Sigmoid colon (tissue), 7 donors: ENCODE results near the gene NKX3-2. TPM values are rescaled to one million over a fixed set of nuclear protein-coding genes. Genes with fewer than 3 reads are reported as not detected.
A peak's percentile ranks its signal among the peaks of the same experiment; 100 is the strongest.

Source experiments
- DNase-seq: peaks from one replicate; pipeline ENCODE4 v3.0.0-alpha.2; 2019
- H3K27ac ChIP-seq, 4 donors: fragments of 200-600 bp; sonication (generic); one replicate each; pipeline ENCODE4 v1.5.1; 2016 to 2019; ENCODE audit warnings: mild to moderate bottlenecking in 1 of 4
- H3K27me3 ChIP-seq, 3 donors: fragments of 200-600 bp; sonication (generic); one replicate each; pipeline ENCODE4 v1.5.1; 2019; ENCODE audit warnings: mild to moderate bottlenecking in 1 of 3
- H3K36me3 ChIP-seq, 4 donors: fragments of 200-600 bp; sonication (generic); one replicate each; pipeline ENCODE4 v1.5.1; 2016 to 2019
- H3K4me1 ChIP-seq, 4 donors: fragments of 200-600 bp; sonication (generic); one replicate each; pipeline ENCODE4 v1.5.1; 2017 to 2019
- H3K4me3 ChIP-seq, 4 donors: fragments of 200-600 bp; sonication (generic); one replicate each; pipeline ENCODE4 v1.5.1; 2017 to 2019; ENCODE audit warnings: mild to moderate bottlenecking in 2 of 4, moderate library complexity in 1 of 4
- H3K9me3 ChIP-seq, 4 donors: fragments of 200-600 bp in 3 of 4; sonication (generic) in 3 of 4; one replicate each; pipeline versions ENCODE4 v1.5.1 to v1.6.1; 2013 to 2019
- CTCF ChIP-seq, 4 experiments: fragments of 450-650 bp in 3 of 4; fragments of 200-600 bp in 1 of 4; IDR thresholded peaks; one replicate each; pipeline ENCODE4 v1.5.1; 2016 to 2019; ENCODE audit warnings: antibody characterized with exemption in 4 of 4, mild to moderate bottlenecking in 3 of 4, moderate library complexity in 2 of 4
- EP300 ChIP-seq, 4 donors: sonication (generic); formaldehyde crosslinking; IDR thresholded peaks; one replicate each; pipeline ENCODE4 v1.6.1; 2017; ENCODE audit warnings: antibody characterized with exemption in 4 of 4
- POLR2A ChIP-seq, 2 donors: fragments of 450-650 bp; IDR thresholded peaks; one replicate each; pipeline ENCODE4 v1.6.1; 2016; ENCODE audit warnings: antibody characterized with exemption in 2 of 2, mild to moderate bottlenecking in 2 of 2, moderate library complexity in 2 of 2
- POLR2AphosphoS5 ChIP-seq, 4 donors: sonication (generic); formaldehyde crosslinking; IDR thresholded peaks; one replicate each; pipeline ENCODE4 v1.6.1; 2017; ENCODE audit warnings: antibody characterized with exemption in 4 of 4
- WGBS, 2 donors: extraction: QIAGEN DNeasy Blood & Tissue Kit; methylation state at CpG; one replicate each; pipeline ENCODE4 v1.1.7; 2013; 5-methylcytosine and 5-hydroxymethylcytosine counted together
- intact Hi-C: fragments of 100-400 bp; cut with DNase I; formaldehyde crosslinking; loops from one replicate; pipeline ENCODE4 v1.15.1; 2023
- polyA plus RNA-seq, 3 donors: library from polyadenylated mRNA; stranded (reverse); fragments of 200-250 nt; gene quantifications; one replicate each; pipeline ENCODE4 v1.2.3, GENCODE V29; 2013
- total RNA-seq, 4 donors: library from RNA; depleted of rRNA; stranded (reverse); fragments of >200 nt; gene quantifications; one replicate each; pipeline ENCODE4 v1.1.0, GENCODE V29; 2016
- donor health status: healthy with polysubstance abuse.
- donor health status: Bipolar disorder and iron deficiency.
- donor health status: healthy.

The NKX3-2 gene
- total and polyA plus RNA-seq, 7 donors, result 0.60 to 28.2 (median 20.3) TPM; not detected in 1

- intact Hi-C loops, result no loop called here
- WGBS, 2 donors, result 27 to 39% methylated on average over 34 of the region's 34 CpGs
- TF ChIP-seq POLR2AphosphoS5 (IDR thresholded peaks at IDR 0.05), result no peak
- no peak for TF ChIP-seq EP300 (IDR thresholded peaks at IDR 0.05)
- no peak for TF ChIP-seq POLR2A (IDR thresholded peaks at IDR 0.05)
- no peak for TF ChIP-seq CTCF (IDR thresholded peaks at IDR 0.05)
- H3K27me3 ChIP-seq, result peaks cover 0 to 52% (median 13%) of the 10 kb centered on the region in 3 donors
- H3K4me1 ChIP-seq, result peaks cover 0 to 36% (median 22%) of the 10 kb centered on the region in 4 donors
- H3K4me3 ChIP-seq, result no peak overlapping the region
- H3K27ac ChIP-seq, result peak overlapping the region in 2 of 4 donors; percentile 23 to 96
- DNase-seq, result peak; percentile 55
- no peaks in the 10 kb centered on the region for H3K36me3 ChIP-seq
- no peaks in the 10 kb centered on the region for H3K9me3 ChIP-seq
Observed at GRCh38 chr4:13537011-13537831, 7.1 kb downstream of the NKX3-2 start.

GRCh38 chr4:13536607-13537006 is 7.7 kb downstream of the NKX3-2 start:
- Histone ChIP-seq H3K9me3 (no peaks in the 10 kb centered on the region), H3K27me3 (peaks cover 0 to 46% (median 10%) of the 10 kb centered on the region in 3 donors), H3K27ac (peak overlapping the region in 2 of 4 donors; percentile 23 to 24), H3K4me1 (peaks cover 0 to 30% (median 16%) of the 10 kb centered on the region in 4 donors), H3K4me3 (peak overlapping the region in 1 of 4 donors; percentile 38), H3K36me3 (no peaks in the 10 kb centered on the region)
- no peak for DNase-seq
- intact Hi-C loops, result no loop called here
- 39 to 41% methylated on average over 6 of the region's 6 CpGs for WGBS, 2 donors
- TF ChIP-seq EP300 (IDR thresholded peaks at IDR 0.05) (no peak), CTCF (IDR thresholded peaks at IDR 0.05) (no peak), POLR2AphosphoS5 (IDR thresholded peaks at IDR 0.05) (no peak), POLR2A (IDR thresholded peaks at IDR 0.05) (no peak)

- peak; percentile 60 for DNase-seq
- Histone ChIP-seq H3K4me1 (peaks cover 0 to 22% (median 8%) of the 10 kb centered on the region in 4 donors), H3K9me3 (no peaks in the 10 kb centered on the region), H3K36me3 (no peaks in the 10 kb centered on the region), H3K4me3 (peak overlapping the region; percentile 8 to 39 (median 29)), H3K27ac (peak overlapping the region in 2 of 4 donors; percentile 24 to 28), H3K27me3 (peaks cover under 1 to 42% (median 8%) of the 10 kb centered on the region in 3 donors)
- no peak for TF ChIP-seq POLR2AphosphoS5 (IDR thresholded peaks at IDR 0.05)
- TF ChIP-seq POLR2A (IDR thresholded peaks at IDR 0.05), result no peak
- no peak for TF ChIP-seq CTCF (IDR thresholded peaks at IDR 0.05)
- no peak for TF ChIP-seq EP300 (IDR thresholded peaks at IDR 0.05)
- 12 to 17% methylated on average over 39 of the region's 39 CpGs for WGBS, 2 donors
- intact Hi-C loops, result no loop called here
Observed at GRCh38 chr4:13535708-13536361, 8.5 kb downstream of the NKX3-2 start.

- intact Hi-C loops, result no loop called here
- Histone ChIP-seq H3K4me3 (peak overlapping the region in 2 of 4 donors; percentile 38 to 39), H3K9me3 (no peaks in the 10 kb centered on the region), H3K4me1 (peaks cover 0 to 15% (median 3%) of the 10 kb centered on the region in 4 donors), H3K27me3 (peaks cover 5 to 42% (median 8%) of the 10 kb centered on the region in 3 donors), H3K27ac (peak overlapping the region in 2 of 4 donors; percentile 24 to 28), H3K36me3 (no peaks in the 10 kb centered on the region)
- TF ChIP-seq POLR2A (IDR thresholded peaks at IDR 0.05) (no peak), EP300 (IDR thresholded peaks at IDR 0.05) (no peak), CTCF (IDR thresholded peaks at IDR 0.05) (no peak), POLR2AphosphoS5 (IDR thresholded peaks at IDR 0.05) (no peak)
- peak; percentile 48 for DNase-seq
- 22 to 23% methylated on average over 18 of the region's 18 CpGs for WGBS, 2 donors
Observed at GRCh38 chr4:13535118-13535517, 9.2 kb downstream of the NKX3-2 start.
